Loucy (cell line): Measurements from ENCODE around the gene ADAMTS5.

Experiments used
- H2AFZ ChIP-seq: fragments of 200-600 bp; sonication (generic); 2 replicates; pipeline ENCODE4 v1.6.0; 2016; ENCODE audit warnings: antibody characterized with exemption, mild to moderate bottlenecking, low read length, moderate library complexity
- H3F3A ChIP-seq: fragments of 200-600 bp; 2 replicates; pipeline ENCODE4 v1.6.0; 2016; ENCODE audit warnings: antibody characterized with exemption, low read depth, mild to moderate bottlenecking
- H3K27me3 ChIP-seq: fragments of 200-600 bp; sonication (generic); 2 replicates; pipeline ENCODE4 v1.6.1; 2014; ENCODE audit warnings: low read length, mild to moderate bottlenecking; ENCODE audit not compliant: insufficient read depth, poor library complexity, severe bottlenecking
- H3K36me3 ChIP-seq: fragments of 200-600 bp; sonication (generic); 2 replicates; pipeline ENCODE4 v1.6.1; 2016; ENCODE audit warnings: low read length; ENCODE audit not compliant: insufficient read depth
- H3K4me1 ChIP-seq: fragments of 200-600 bp; sonication (generic); 2 replicates; pipeline ENCODE4 v1.5.1; 2014; ENCODE audit warnings: low read length, mild to moderate bottlenecking; ENCODE audit not compliant: insufficient read depth, poor library complexity, severe bottlenecking
- H3K4me2 ChIP-seq: fragments of 200-600 bp; sonication (generic); 2 replicates; pipeline ENCODE4 v1.6.0; 2014; ENCODE audit warnings: antibody characterized with exemption, low read length, low read depth, mild to moderate bottlenecking; ENCODE audit not compliant: poor library complexity, severe bottlenecking
- H3K4me3 ChIP-seq: fragments of 200-600 bp; sonication (generic); 2 replicates; pipeline ENCODE4 v1.5.1; 2014; ENCODE audit warnings: low read length, mild to moderate bottlenecking, mixed read lengths; ENCODE audit not compliant: poor library complexity, severe bottlenecking
- H3K79me2 ChIP-seq: fragments of 200-600 bp; sonication (generic); 2 replicates; pipeline ENCODE4 v1.6.1; 2014; ENCODE audit warnings: low read length; ENCODE audit not compliant: insufficient read depth
- H3K9ac ChIP-seq: fragments of 200-600 bp; sonication (generic); 2 replicates; pipeline ENCODE4 v1.6.0; 2014; ENCODE audit warnings: mild to moderate bottlenecking, low read depth, low read length, moderate library complexity; ENCODE audit not compliant: poor library complexity, severe bottlenecking
- H3K9me2 ChIP-seq: fragments of 200-600 bp; sonication (generic); replicated peaks from 2 replicates; pipeline ENCODE4 v1.6.1; 2016; ENCODE audit warnings: low read depth, low read length, mixed read lengths
- H3K9me3 ChIP-seq: fragments of 200-600 bp; sonication (generic); 2 replicates; pipeline ENCODE4 v1.6.1; 2014; ENCODE audit warnings: mild to moderate bottlenecking, antibody characterized with exemption, low read length, low read depth; ENCODE audit not compliant: insufficient read depth
- H4K20me1 ChIP-seq: fragments of 200-600 bp; sonication (generic); 2 replicates; pipeline ENCODE4 v1.6.0; 2014; ENCODE audit warnings: antibody characterized with exemption, low read length, mild to moderate bottlenecking; ENCODE audit not compliant: insufficient read depth, poor library complexity, severe bottlenecking
- CTCF ChIP-seq: fragments of 200-600 bp; sonication (generic); conservative IDR thresholded peaks from 2 replicates; pipeline ENCODE4 v1.5.1; 2014; ENCODE audit warnings: mild to moderate bottlenecking, antibody characterized with exemption, low read length
- EZH2phosphoT487 ChIP-seq: fragments of 200-600 bp; IDR thresholded peaks from 2 replicates; pipeline ENCODE4 v1.6.1; 2018; ENCODE audit warnings: antibody characterized with exemption, mild to moderate bottlenecking, moderate library complexity, borderline replicate concordance

The ADAMTS5 gene

GRCh38 chr21:26925636-26926035, 41.3 kb downstream of the ADAMTS5 start:
- H4K20me1 ChIP-seq = no peaks in the 10 kb centered on the region
- H3F3A ChIP-seq = no peaks in the 10 kb centered on the region
- no peaks in the 10 kb centered on the region for H3K9me3 ChIP-seq
- H3K9me2 ChIP-seq = no peaks in the 10 kb centered on the region
- H3K79me2 ChIP-seq = no peaks in the 10 kb centered on the region
- TF ChIP-seq EZH2phosphoT487 (no peak), CTCF (no peak)
- H2AFZ ChIP-seq = no peak overlapping the region
- no peaks in the 10 kb centered on the region for H3K36me3 ChIP-seq
- H3K27me3 ChIP-seq = no peaks in the 10 kb centered on the region
- H3K9ac ChIP-seq = no peak overlapping the region
- H3K4me1 ChIP-seq = no peaks in the 10 kb centered on the region
- H3K4me3 ChIP-seq = no peak overlapping the region
- H3K4me2 ChIP-seq = no peak overlapping the region

GRCh38 chr21:26925122-26925521, 41.8 kb downstream of the ADAMTS5 start:
- no peak for TF ChIP-seq CTCF
- no peak for TF ChIP-seq EZH2phosphoT487
- no peak overlapping the region for H3K4me2 ChIP-seq

GRCh38 chr21:26923986-26924385, 42.9 kb downstream of the ADAMTS5 start:
- H3K9ac ChIP-seq = no peak overlapping the region
- no peaks in the 10 kb centered on the region for H3K4me1 ChIP-seq
- no peak for TF ChIP-seq CTCF
- no peaks in the 10 kb centered on the region for H3K36me3 ChIP-seq
- no peaks in the 10 kb centered on the region for H3K27me3 ChIP-seq
- H3K9me3 ChIP-seq = no peaks in the 10 kb centered on the region
- no peak overlapping the region for H3K4me3 ChIP-seq
- H3K79me2 ChIP-seq = no peaks in the 10 kb centered on the region
- H3K4me2 ChIP-seq = no peak overlapping the region
- H3F3A ChIP-seq = no peaks in the 10 kb centered on the region
- H2AFZ ChIP-seq = no peak overlapping the region
- H4K20me1 ChIP-seq = no peaks in the 10 kb centered on the region
- no peaks in the 10 kb centered on the region for H3K9me2 ChIP-seq

More at GRCh38 chr21:26925122-26925521, 41.8 kb downstream of the ADAMTS5 start:
- Histone ChIP-seq H3F3A (no peaks in the 10 kb centered on the region), H4K20me1 (no peaks in the 10 kb centered on the region), H2AFZ (no peak overlapping the region), H3K9ac (no peak overlapping the region), H3K9me2 (no peaks in the 10 kb centered on the region), H3K79me2 (no peaks in the 10 kb centered on the region), H3K36me3 (no peaks in the 10 kb centered on the region), H3K9me3 (no peaks in the 10 kb centered on the region), H3K4me3 (no peak overlapping the region), H3K27me3 (no peaks in the 10 kb centered on the region), H3K4me1 (no peaks in the 10 kb centered on the region)
